ENCODE measurements around the gene PIN1. TPM values are rescaled to one million over a fixed set of nuclear protein-coding genes. Genes with fewer than 3 reads are reported as not detected.

Gene PIN1
- total and polyA plus RNA-seq, 2 of the 8 experiments (the other 6 are each of a cell fraction or from before 2014, with no cell fraction given) = 78.3 to 90.8 TPM

DNA sequence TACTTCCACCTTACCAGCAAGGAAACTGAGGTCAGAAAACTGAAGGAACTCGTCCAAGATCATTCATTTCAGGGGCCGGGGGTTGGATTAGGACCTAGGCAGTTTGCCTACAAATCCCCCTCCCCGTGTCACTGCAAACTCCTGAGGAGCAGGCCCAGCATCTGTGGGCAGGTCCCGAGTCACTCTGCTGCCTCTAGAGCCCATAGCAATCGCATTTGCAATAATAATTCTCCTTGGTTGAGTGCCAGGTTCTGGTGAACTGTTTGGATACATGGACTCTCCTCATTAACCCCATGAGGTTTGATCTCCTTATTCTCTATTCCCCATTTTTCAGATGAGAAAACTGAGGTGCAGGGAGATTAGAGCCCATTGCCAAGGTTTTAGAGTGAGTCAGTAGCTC is 903 bp downstream of the PIN1 start (continued):
- TF ChIP-seq, protein P1, sequence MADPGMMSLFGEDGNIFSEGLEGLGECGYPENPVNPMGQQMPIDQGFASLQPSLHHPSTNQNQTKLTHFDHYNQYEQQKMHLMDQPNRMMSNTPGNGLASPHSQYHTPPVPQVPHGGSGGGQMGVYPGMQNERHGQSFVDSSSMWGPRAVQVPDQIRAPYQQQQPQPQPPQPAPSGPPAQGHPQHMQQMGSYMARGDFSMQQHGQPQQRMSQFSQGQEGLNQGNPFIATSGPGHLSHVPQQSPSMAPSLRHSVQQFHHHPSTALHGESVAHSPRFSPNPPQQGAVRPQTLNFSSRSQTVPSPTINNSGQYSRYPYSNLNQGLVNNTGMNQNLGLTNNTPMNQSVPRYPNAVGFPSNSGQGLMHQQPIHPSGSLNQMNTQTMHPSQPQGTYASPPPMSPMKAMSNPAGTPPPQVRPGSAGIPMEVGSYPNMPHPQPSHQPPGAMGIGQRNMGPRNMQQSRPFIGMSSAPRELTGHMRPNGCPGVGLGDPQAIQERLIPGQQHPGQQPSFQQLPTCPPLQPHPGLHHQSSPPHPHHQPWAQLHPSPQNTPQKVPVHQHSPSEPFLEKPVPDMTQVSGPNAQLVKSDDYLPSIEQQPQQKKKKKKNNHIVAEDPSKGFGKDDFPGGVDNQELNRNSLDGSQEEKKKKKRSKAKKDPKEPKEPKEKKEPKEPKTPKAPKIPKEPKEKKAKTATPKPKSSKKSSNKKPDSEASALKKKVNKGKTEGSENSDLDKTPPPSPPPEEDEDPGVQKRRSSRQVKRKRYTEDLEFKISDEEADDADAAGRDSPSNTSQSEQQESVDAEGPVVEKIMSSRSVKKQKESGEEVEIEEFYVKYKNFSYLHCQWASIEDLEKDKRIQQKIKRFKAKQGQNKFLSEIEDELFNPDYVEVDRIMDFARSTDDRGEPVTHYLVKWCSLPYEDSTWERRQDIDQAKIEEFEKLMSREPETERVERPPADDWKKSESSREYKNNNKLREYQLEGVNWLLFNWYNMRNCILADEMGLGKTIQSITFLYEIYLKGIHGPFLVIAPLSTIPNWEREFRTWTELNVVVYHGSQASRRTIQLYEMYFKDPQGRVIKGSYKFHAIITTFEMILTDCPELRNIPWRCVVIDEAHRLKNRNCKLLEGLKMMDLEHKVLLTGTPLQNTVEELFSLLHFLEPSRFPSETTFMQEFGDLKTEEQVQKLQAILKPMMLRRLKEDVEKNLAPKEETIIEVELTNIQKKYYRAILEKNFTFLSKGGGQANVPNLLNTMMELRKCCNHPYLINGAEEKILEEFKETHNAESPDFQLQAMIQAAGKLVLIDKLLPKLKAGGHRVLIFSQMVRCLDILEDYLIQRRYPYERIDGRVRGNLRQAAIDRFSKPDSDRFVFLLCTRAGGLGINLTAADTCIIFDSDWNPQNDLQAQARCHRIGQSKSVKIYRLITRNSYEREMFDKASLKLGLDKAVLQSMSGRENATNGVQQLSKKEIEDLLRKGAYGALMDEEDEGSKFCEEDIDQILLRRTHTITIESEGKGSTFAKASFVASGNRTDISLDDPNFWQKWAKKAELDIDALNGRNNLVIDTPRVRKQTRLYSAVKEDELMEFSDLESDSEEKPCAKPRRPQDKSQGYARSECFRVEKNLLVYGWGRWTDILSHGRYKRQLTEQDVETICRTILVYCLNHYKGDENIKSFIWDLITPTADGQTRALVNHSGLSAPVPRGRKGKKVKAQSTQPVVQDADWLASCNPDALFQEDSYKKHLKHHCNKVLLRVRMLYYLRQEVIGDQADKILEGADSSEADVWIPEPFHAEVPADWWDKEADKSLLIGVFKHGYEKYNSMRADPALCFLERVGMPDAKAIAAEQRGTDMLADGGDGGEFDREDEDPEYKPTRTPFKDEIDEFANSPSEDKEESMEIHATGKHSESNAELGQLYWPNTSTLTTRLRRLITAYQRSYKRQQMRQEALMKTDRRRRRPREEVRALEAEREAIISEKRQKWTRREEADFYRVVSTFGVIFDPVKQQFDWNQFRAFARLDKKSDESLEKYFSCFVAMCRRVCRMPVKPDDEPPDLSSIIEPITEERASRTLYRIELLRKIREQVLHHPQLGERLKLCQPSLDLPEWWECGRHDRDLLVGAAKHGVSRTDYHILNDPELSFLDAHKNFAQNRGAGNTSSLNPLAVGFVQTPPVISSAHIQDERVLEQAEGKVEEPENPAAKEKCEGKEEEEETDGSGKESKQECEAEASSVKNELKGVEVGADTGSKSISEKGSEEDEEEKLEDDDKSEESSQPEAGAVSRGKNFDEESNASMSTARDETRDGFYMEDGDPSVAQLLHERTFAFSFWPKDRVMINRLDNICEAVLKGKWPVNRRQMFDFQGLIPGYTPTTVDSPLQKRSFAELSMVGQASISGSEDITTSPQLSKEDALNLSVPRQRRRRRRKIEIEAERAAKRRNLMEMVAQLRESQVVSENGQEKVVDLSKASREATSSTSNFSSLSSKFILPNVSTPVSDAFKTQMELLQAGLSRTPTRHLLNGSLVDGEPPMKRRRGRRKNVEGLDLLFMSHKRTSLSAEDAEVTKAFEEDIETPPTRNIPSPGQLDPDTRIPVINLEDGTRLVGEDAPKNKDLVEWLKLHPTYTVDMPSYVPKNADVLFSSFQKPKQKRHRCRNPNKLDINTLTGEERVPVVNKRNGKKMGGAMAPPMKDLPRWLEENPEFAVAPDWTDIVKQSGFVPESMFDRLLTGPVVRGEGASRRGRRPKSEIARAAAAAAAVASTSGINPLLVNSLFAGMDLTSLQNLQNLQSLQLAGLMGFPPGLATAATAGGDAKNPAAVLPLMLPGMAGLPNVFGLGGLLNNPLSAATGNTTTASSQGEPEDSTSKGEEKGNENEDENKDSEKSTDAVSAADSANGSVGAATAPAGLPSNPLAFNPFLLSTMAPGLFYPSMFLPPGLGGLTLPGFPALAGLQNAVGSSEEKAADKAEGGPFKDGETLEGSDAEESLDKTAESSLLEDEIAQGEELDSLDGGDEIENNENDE (IDR thresholded peaks at IDR 0.05; ENCODE audit: insufficient replicate concordance, low read length) = no peak
- TF ChIP-seq, protein P2, sequence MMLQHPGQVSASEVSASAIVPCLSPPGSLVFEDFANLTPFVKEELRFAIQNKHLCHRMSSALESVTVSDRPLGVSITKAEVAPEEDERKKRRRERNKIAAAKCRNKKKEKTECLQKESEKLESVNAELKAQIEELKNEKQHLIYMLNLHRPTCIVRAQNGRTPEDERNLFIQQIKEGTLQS (IDR thresholded peaks at IDR 0.05; ENCODE audit: insufficient read depth, low read depth, low read length) = no peak
